GM20000 (cell line): ENCODE data around the gene PRADC1.
"Not testable (repeated sequence)": the region's sequence is repeated elsewhere in the genome, so short reads cannot be mapped to it uniquely, and the experiment has no call there.

Experiments used
- DNase-seq: peaks from one replicate; pipeline ENCODE4 v3.0.0; 2012; ENCODE audit warnings: low spot score
- CTCF ChIP-seq: IDR thresholded peaks from 2 replicates; pipeline ENCODE4 v1.5.1; 2012; ENCODE audit warnings: mild to moderate bottlenecking, control low read depth; ENCODE audit errors: extremely low read depth, missing control alignments

The PRADC1 gene

GRCh38 chr2:73263540-73264331 is 30.7 kb upstream of the PRADC1 start:
- no peak for TF ChIP-seq CTCF
- no peak for DNase-seq

- DNase-seq: not testable (repeated sequence)
Measured at GRCh38 chr2:73262691-73263429, 29.8 kb upstream of the PRADC1 start.

GRCh38 chr2:73262108-73262651 is 29.1 kb upstream of the PRADC1 start:
- no peak for DNase-seq
- TF ChIP-seq CTCF: no peak

GRCh38 chr2:73260338-73260984 is 27.4 kb upstream of the PRADC1 start:
- no peak for DNase-seq
- no peak for TF ChIP-seq CTCF

GRCh38 chr2:73259704-73260337 is 26.8 kb upstream of the PRADC1 start:
- DNase-seq: no peak
- TF ChIP-seq CTCF: no peak

- TF ChIP-seq CTCF: no peak
Measured at GRCh38 chr2:73259276-73259675, 26.2 kb upstream of the PRADC1 start.

GRCh38 chr2:73258913-73259215 is 25.8 kb upstream of the PRADC1 start:
- TF ChIP-seq CTCF: no peak
- no peak for DNase-seq

More at GRCh38 chr2:73259276-73259675, 26.2 kb upstream of the PRADC1 start:
- DNase-seq: no peak
